Endometrial microvascular endothelial cells (primary cell): ENCODE results near the gene SULT2A1. TPM values are rescaled to one million over a fixed set of nuclear protein-coding genes. Genes with fewer than 3 reads are reported as not detected.
"Not testable (repeated sequence)": the region's sequence is repeated elsewhere in the genome, so short reads cannot be mapped to it uniquely, and the experiment has no call there.

Experiments
- in situ Hi-C: cut with HindIII; loops from 2 replicates; pipeline ENCODE4 v1.10.0; 2017; ENCODE audit warnings: low sequenced_read_pairs, low pct_unique_long_range_greater_than_20kb; ENCODE audit errors: inconsistent ontology term
- total RNA-seq: library from RNA; depleted of rRNA; stranded (reverse); fragments of >200 nt; gene quantifications from one replicate; pipeline ENCODE4 v1.2.3, GENCODE V29; 2015; ENCODE audit errors: inconsistent ontology term

SULT2A1 gene, protein sequence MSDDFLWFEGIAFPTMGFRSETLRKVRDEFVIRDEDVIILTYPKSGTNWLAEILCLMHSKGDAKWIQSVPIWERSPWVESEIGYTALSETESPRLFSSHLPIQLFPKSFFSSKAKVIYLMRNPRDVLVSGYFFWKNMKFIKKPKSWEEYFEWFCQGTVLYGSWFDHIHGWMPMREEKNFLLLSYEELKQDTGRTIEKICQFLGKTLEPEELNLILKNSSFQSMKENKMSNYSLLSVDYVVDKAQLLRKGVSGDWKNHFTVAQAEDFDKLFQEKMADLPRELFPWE
- not detected for total RNA-seq

DNA sequence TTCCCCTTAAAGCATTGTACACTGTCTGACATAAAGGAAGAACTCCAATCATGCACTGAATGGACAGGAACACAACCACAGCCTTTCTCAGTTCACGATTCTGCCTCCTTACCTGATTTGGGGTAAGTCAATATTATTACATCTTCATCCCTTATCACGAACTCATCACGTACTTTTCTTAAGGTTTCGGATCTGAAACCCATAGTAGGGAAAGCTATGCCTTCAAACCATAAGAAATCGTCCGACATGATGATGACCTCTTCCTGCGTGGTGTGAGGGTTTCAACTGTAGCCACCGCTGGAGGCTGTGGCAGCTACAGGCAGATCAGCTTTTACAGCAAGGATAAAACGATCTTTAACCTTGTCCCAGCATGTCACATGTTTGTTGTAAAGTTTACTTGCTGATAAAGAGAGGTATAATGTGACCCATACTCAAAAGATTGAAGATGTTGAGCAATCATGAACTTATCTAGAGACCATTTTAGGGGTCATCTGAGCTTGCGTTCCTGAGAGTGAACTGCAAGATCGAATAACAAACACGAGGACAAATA, at the start of gene SULT2A1:
Gene SULT2A1, minus strand, starts transcription at position 306 of the 550 bp plus-strand sequence. Its CDS starts 58 bp downstream, at position 248.
- in situ Hi-C loops, result no loop called here

DNA sequence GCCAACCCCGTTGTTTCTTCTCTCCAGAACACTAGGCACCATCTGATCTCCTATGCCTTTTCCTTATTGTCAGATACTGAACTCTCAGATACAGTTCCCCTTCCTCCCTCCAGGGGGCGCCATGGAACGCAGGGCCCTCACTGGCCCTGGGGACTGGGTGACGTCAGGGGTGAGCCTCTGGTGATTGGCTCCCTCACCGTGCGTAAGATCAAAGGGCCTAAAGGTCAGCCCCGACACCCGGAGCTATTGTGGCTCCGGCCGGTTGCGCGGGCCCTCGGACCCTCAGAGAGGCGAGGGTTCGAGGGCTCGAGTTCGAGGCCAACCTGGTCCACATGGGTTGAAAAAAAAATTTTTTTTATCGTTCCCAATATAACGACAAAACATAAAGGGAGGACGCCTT, 42.5 kb upstream of the SULT2A1 start:
- in situ Hi-C loops, result not testable (repeated sequence)

DNA sequence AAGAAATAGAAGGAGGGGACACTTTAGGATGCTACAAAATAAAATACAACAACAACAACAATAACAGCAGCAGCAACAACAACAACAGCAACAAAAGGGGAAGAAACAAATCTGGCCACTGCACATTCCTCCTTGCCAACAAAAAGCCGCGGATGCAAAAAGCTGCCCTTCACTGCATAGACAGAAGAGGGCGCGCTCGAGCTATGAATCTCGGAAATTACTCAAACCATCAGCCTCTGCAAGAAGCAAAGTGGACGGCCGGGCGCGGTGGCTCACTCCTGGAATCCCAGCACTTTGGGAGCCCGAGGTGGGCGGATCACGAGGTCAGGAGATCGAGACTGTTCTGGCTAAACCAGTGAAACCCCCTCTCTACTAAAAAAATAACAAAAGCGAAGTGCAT, 34.0 kb upstream of the SULT2A1 start:
- in situ Hi-C loops, result not testable (repeated sequence)

DNA sequence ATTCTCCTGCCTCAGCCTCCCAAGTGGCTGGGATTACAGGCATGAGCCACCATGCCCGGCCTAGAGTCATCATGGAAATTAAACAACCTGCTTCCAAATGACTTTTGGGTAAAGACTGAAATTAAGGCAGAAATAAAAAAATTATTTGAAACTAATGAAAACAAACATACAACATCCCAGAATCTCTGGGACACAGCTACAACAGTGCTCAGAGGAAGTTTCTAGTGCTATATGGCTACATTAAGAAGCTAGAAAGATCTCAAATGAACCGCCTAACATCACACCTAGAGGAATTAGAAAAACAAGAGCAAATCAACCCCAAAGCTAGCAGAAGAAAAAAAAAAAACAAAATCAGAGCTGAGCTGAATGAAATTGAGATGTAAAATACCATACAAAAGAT, 24.1 kb upstream of the SULT2A1 start:
- in situ Hi-C loops, result not testable (repeated sequence)

DNA sequence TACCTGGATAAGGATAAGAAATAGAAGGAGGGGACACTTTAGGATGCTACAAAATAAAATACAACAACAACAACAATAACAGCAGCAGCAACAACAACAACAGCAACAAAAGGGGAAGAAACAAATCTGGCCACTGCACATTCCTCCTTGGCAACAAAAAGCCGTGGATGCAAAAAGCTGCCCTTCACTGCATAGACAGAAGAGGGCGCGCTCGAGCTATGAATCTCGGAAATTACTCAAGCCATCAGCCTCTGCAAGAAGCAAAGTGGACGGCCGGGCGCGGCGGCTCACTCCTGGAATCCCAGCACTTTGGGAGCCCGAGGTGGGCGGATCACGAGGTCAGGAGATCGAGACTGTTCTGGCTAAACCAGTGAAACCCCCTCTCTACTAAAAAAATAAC, 23.2 kb upstream of the SULT2A1 start:
- in situ Hi-C loops, result not testable (repeated sequence)

DNA sequence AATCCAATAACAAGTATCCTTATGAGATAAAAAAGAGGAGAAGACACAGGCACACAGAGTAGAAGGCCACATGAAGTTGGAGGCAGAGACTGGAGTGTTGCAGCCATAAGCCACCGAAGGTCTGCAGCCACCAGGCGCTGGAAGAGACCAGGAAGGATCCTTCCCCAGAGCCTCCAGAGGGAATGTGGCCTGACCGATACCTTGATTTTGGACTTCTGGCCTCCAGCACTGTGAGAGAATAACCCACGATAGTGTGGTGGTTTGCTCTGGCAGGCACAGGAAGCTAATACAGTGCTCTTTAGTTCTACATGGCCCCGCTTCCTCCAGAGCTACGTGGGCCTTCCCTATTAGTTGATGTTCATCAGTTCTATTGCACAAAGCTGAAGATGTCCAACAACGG, 15.3 kb upstream of the SULT2A1 start:
- in situ Hi-C loops, result no loop called here

DNA sequence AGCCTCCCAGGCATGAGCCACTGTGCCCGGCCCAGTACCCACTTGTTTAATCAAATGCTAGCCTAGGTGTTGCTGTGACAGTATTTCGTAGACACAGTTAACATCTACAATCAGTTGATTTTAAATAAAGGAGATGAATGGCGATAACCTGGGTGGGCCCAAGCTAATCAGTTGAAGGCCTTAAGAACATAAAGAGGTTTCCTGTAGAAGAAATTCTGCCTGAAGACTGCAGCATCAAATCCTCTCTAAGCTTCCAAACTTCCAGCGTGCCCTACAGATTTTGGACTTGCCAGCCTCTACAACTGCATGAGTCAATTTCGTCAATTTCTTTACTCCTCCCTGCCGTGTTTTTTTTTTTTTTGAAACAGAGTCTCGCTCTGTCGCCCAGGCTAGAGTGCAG, 13.2 kb upstream of the SULT2A1 start:
- in situ Hi-C loops, result no loop called here

DNA sequence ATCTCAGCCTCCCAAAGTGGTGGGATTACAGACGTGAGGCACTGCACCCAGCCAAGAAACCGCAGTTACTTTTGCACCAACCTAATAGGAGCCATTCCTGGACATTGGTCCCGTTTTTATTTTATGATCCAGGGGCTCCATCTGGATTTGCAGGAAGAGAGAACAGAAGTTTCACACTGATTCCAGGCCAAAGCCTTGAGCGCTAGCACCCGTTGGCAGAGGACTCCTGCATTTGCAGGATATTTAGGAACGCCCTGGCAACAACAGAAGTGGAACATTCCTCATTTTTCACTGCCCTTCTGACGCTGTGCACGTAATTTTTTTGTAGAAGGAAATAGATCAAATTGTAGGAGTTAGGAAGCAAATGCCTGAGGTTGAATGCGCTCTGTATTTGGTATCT, 11.7 kb upstream of the SULT2A1 start:
- in situ Hi-C loops, result no loop called here

DNA sequence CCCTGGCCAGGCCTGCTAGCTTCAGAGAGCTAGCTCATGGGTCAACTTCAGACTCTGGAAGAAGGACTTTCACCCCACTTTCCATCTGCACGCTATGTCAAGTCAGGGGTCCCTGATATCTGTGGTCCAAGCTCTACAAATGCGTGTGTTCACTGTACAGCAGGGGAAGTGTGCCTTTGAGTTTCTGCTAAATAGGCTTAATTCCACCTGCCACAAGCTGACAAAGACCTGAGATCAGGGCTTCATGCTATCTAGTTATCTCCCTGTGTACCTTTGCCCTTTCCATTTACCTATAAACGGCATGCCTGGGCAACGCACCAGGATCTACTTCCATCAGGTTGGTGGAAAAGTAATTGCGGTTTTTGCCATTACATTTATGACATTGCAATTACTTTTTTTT, 10.7 kb upstream of the SULT2A1 start:
- in situ Hi-C loops, result no loop called here

DNA sequence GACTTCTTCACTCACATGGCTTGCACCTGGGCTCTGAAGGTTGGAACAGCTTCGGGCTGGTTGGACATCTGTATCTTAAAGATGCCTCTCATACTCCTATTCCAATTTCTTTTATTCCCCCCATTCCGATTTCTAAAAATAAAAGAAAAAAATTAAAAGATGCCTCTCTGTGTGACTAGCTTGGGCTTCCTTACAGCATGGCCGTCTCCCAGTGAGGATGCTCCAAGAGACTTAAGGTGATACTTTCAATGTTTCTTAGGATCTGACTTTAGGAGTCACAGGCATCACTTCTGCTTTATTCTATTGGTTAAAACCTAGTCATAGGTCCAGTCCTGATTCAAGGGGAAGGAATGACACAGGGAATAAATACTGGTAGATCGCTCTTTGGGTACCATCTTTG, 9.9 kb upstream of the SULT2A1 start:
- in situ Hi-C loops, result no loop called here

DNA sequence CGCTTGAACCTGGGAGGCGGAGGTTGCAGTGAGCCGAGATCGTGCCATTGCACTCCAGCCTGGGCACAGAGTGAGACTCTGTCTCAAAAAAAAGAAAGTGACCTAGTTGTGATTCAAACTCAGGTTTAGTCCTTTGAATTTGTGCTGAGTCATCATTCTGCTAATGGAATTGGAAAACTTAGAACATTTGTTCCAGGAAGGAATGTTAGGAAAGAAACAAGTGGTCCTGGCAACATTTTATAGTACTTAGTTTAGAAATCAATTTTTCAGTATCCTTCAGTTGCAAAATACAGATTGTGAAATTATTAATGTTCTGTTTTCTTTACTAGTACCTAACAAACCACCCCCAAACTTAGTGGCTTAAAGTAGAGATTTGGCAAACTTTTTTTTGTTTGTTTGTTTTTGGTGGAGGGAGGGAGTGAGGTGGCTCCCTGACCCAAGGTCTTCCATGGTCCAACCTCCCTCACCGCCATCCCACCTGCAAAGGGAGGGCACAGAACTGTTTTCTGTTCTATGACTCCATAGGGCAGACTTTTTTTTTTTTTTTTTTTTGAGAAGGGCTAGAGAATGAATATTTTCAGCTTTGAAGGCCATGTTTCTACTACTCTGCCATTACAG, 9.2 kb upstream of the SULT2A1 start:
- in situ Hi-C loops, result no loop called here

DNA sequence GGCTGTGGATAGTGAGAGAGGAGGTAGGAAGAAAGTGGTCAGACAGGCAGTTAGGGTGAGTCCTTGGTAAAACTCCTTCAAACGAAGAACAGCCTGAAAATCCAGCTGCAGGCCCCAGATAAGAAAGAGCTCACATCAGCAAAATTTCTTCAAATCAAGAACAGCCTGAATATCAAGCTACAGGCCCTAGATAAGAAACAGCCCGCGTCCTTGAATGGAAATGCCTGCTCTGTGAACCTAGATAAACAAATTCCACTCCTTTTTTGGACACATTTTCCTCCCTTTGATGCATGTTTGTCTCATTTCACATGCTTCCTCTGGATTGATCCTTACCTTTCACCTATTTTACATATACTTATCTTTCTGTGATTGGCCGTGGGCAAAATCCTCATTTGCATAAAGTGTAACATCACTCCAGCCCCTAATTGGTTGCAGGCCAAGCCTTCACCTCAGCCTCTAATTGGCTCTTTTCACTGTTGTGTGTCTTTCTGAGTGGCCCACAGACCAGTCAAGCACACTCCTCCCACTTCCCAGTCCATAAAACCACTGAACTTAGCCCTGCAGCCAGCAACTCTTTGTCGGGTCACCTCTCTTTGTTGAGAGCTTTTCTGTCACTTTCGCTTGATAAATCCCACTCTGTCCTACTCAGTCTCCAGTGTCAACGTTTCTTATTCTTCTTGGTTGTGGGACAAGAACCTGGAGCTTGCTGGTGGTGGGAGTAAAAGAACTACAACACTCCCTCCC, 6.0 kb upstream of the SULT2A1 start:
- in situ Hi-C loops, result no loop called here

DNA sequence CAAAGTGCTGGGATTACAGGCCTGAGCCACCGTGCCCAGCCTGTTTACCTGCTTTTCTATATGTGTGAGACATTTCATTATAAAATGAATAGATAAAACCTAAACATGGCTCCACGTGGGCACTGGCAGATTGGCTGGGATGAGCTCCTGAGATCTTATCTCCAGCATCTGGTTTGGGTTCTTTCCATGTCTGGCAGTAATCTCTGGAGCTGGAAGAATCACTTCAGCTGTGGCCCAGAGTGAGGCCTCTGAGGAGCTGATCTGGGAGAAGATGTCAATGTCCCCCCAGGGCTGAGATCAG, 5.5 kb upstream of the SULT2A1 start:
- in situ Hi-C loops, result no loop called here

DNA sequence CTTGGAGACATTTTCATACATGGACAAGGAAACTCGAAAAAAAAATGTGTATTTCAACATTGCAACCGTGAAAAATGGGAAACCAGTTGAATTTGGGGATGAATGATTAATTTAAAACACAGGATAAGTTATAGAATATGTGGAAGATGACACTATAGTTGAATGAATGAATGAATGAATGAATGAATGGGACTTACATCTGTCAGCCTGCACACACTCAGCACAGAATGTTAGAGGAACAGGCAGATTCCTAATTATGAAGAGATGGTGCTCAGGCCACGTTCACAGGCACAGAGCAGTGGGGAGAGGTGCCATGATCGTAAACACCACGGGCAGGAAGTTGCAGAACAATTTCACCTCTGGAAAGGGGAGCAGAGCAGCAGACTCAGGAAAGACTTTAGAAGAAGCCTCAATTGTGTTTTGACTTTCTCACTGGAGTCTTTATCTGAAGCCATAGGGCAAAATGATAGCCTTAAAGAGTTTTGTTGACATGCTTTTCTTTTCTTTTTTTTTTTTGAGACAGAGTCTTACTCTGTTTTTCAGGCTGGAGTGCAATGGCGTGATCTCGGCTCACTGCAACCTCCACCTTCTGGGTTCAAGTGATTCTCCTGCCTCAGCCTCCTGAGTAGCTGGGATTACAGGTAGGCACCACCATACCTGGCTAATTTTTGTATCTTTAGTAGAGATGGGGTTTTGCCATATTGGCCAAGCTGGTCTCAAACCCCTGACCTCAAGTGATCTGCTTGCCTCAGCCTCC, 4.9 kb upstream of the SULT2A1 start:
- in situ Hi-C loops, result no loop called here

DNA sequence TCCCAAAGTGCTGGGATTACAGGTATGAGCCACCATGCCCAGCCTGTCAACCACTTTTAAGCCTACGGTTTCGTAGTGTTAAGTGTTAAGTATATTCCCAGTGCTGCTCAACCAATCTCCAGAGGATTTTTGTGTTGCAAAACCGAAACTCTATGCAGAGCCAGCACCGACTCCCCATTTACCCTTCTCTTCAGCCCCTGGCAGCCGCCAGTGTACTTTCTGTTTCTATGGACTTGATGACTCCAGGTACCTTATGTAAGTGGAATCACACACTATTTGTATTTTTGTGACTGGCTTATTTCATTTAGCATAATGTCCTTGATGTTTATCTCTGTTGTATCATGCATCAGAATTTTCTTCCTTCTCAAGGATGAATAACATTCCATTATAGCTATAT, 1.1 kb downstream of the SULT2A1 start:
- in situ Hi-C loops, result no loop called here

DNA sequence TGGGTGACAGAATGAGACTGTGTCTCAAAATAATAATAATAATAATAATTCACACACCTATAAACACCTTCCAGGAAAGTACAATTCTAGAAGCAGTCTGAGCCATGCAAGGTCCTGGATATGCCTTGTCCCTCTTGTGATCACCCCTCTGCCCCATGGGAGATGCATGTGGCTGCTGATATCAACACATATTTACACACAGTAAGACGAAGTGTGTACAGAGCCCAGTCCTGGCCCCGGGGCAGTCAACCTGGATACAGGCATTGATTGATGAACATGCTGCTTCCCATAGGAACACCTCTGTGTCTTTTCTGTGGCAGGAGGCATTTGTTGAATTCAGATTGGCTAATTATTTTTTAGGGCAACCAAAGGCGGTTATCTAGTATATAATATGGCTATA, 3.2 kb downstream of the SULT2A1 start:
- in situ Hi-C loops, result no loop called here

DNA sequence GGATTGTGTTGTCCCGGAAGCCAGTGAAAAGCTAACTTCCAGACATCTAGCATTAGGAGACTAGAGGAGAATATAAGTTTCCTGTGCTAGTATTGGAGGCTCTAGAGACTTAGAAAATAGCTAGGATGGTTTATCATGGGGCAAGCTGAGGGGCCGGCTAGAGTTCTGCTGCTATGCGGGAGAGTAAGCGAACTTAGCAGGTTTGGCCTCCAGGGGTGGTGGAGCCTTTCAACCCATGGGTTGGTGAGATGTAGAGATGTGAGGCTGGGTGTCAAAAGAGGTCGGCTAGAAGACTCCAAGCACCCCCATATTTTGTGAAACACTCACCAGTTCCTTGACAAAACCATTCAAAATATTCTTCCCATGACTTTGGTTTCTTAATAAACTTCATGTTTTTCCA, 4.4 kb downstream of the SULT2A1 start:
- in situ Hi-C loops, result no loop called here

DNA sequence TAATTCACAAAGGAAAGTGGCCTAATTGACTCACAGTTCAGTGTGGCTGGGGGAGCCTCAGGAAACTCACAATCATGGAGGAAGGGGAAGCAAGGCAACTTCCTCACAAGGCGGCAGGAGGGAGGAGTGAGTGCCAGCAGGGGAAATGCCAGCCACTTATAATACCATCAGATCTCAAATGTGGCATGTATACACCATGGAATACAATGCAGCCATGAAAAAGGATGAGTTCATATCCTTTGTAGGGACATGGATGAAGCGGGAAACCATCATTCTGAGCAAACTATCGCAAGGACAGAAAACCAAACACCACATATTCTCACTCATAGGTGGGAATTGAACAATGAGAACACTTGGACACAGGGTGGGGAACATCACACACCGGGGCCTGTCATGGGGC, 6.7 kb downstream of the SULT2A1 start:
- in situ Hi-C loops, result not testable (repeated sequence)

DNA sequence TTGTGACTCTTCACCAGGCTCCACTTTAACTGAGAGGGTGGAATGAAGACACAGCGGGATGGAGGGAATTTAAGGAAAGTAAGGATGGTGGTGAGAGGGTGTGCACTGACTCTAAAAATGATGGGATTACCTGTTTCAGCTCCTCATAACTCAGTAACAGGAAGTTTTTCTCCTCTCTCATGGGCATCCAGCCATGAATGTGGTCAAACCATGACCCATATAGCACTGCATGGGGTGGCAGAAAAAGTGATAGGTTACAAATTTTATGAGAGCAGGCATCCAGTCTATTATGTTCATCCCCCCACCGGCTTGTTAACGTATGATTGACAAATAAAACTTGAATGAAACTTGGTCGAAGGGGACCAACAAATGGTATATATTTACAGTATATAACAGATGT, 7.2 kb downstream of the SULT2A1 start:
- in situ Hi-C loops, result no loop called here
